ENCODE data around the gene NCMAP.

NCMAP gene

DNA sequence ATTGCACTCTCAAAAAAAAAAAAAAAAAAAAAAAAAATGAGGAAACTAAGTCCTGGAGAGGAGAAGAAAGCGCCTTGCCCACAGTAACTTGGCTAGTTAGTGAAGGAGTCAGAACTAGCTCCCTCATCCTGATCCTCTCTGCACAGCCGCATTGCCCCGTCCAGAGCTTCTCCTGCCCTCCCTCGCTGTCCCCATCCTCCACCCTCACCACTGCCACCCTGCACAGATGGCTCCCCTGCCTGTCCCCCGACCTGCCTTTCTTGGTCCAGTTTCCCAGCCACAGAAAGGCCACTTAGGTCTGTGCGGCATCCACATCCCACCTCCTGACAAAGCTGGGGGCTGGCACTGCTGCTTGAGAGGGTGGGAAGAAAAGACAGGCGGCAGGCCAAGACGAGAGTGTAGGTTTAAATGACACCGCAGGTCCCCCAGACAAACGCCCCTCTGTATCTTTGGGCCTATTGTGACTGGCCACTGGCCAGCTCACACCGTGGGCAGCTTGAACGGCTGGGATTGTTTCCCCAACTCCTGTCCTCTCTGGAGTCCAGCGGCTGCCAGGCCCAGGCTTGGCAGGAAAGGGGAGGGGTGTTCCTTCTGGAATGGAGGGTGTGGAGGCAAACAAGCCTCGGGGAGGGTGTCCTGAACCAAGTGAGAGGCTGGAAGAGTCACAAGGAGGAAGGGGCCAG is 20.2 kb downstream of the NCMAP start:
- no peak for DNase-seq

DNA sequence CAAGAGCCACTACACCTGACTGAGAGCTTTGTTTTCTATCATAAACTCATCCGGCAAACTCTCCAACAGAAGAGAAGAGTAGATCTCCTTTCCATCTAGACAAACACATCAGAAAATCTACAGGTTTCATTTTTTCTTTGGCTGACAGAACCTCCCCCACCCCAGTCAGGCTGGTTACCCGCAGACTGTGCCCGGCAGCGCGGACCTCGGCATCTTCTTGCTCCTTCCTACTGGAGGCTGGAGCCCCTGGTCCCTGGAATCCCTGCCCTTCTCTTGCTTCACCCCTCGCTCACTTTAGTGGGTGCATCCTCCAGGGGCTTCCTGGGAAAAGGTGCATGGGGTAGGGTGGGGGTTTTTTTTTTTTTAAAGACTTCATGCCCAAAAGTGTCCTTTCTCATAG is 23.0 kb downstream of the NCMAP start:
- DNase-seq, result no peak

DNA sequence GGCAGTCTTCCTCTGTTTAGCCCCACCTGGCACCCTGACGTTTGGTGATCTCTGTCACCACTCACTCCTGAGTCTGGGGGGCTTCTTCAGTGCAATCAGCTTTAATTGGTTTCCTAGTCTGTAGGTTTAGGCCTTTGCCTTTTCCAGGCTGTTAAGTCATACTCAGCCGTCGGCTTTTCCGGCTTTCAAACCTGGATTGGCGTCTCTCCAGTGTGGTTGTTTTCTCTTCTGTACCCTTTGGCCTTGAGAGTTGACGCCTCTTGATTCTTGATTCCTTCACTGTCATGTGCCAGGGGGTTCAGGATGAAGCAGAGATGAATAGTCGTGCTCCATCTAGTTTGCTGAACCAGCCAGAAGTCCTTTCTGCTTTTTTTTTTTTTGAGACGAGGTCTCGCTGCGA is 24.9 kb downstream of the NCMAP start:
- DNase-seq, result no peak

DNA sequence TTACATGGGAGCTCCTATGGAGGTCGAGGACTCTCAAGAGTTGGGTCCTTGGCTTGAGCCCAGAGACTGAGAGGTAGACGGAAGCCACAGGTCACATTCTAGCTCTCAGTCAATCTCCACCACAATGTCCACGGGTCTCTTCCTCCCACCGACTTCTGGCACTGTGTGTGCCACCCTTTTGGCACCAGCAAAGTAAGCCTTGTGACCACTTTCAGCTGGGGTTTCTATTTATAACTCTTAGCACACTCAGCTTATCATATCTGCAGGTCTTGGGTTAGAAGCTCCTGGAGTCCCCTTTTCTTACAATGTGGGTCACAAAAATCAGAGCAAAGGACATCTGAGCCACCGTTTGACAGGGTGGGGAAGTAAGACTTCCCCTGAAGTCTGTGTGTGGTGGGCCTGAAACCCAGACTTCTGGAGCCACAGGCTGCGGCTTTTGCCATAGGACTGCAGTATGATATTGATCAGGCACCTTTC is 28.3 kb downstream of the NCMAP start:
- no peak for DNase-seq

DNA sequence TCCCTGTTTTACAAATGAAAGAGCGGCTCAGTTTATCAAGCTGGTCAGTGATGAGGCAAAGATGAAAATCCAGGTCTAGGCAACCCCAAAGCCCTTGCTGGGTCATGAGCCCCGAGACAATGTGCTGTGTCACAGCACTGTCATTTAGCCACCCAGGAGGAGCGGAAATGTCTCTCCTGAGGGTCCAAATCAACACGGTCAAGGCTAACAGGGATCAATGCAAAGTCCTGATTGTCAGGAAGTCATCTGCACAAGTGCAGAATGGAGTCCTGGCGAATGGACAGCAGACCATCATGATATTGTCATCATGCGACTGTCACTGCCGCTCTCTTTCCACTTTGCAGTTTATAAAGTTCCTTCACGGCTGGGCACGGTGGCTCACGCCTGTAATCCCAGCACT is 30.2 kb downstream of the NCMAP start:
- no peak for DNase-seq

DNA sequence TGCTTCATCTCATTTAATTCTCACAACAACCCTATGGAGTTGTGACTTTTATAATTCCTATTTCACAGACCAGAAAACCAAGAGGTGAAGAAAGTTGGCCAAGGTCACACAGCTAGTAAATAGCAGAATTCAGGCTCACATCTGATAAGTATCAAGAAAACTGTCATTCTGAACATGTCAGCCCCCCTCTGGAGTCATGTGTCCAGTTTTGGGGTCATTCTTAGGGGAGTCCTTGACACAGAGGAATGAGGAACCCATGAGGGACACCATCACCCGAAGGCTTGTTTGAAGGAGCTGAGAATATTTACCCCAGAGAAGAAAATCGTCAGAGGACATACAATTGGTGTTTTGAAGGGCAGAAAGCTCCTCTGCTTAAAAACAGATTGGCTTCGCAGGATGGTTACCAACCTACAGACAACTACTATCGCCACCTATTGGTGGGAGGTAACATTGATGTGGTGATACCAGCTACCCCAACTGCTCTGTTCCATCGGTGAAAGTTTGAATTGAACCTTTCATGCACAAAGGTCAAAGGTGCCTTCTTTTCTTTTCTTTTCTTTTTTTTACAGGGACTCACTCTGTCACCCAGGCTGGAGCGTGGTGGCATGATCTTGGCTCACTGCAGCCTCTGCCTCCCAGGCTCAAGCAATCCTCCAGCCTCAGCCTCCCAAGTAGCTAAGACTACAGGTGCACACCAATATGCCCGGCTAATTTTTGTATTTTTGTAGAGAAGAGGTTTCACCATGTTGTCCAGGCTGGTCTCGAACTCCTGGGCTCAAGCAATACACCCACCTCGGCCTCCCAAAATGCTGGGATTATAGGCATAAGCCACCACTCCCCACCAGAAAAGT is 31.3 kb downstream of the NCMAP start:
- peak; percentile 42 for DNase-seq

DNA sequence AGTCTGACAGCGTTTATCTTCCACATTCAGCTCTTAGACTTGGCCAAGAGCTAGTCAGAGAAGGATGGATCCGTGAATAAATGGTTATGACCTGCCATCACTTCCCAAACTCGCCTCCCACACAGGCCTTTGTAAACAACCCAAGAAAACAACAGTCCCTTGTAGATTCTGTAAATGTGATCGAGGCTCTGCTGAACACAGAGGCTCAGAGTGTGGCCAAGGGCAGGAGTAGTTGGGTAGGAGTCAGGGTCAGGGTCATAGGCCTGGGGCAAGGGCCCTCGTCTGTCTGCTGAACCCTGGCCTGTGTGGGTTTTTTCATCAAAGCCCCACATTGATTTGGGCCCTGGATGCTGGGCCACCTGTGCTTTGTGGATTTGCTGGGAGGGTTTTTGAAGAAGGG is 32.7 kb downstream of the NCMAP start:
- DNase-seq, result no peak

DNA sequence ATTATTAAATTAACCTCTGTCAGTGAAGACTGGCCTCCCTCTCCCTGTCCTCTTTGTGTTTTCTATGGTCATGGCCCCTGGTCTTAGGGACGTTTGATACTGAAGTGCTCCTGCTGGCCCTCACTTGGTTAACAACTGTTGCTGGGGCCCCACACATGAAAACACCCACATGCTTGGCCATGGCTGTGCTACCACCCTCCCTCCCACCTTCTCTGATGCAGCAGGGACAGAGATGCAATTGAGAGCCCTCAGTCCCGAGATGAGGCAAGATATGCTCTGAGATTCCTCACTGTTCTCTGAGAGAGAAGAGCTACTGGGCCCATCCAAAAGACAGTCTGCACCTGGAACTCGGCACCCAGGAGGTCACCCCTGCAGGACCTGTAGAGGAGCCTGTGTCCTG is 33.3 kb downstream of the NCMAP start:
- no peak for DNase-seq

DNA sequence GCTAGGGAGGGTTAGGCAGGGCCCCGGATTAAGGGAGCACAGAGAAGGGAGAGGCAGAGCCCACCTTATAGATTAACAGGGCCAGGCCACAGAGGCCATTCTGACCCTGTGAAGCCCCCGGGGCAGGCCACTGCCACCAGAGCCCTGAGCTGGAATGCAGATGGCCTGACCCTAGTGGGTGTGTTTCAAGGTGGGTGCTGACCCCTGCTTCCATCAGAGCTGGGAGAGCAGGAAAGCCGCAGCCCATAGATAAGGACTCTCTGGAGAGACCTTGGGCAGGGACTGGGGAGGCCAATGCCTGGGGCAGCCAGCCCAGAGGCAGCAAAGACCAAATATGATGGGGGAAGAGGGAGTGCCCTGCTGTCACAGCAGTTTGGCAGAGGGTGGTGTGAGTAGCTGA is 35.9 kb downstream of the NCMAP start:
- DNase-seq, result no peak

DNA sequence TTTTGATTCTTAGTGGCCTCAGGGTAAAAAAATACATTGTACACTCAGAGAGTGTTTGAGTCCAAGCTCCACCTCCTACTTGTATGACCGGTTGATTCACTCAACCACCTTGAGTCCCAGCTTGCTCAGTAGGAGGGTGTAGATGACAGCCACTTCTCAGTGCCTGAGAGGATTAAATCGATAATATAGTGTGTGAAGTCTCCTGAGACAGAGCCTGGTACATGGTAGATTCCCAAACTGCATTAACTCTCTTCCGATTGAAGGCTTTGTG is 38.4 kb downstream of the NCMAP start:
- DNase-seq, result no peak

DNA sequence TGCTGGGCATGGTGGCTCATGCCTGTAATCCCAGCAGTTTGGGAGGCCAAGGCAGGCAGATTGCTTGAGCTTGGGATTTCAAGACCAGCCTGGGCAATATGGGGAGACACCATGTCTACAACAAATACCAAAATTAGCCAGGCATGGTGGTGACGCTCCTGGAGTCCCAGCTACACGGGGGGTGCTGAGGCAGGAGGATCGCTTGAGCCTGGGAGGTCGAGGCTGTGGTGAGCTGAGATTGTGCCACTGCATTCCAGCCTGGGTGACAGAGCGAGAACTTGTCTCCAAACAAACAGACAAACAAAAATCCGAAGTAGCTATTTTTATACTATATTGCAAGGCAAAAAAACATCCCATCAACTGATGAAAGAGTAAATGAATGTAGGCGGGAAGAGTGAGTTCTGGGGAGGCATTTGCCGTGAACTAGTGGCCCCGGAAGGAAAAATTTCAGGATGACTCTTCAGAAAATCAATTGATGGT is 40.6 kb downstream of the NCMAP start:
- DNase-seq, result no peak

DNA sequence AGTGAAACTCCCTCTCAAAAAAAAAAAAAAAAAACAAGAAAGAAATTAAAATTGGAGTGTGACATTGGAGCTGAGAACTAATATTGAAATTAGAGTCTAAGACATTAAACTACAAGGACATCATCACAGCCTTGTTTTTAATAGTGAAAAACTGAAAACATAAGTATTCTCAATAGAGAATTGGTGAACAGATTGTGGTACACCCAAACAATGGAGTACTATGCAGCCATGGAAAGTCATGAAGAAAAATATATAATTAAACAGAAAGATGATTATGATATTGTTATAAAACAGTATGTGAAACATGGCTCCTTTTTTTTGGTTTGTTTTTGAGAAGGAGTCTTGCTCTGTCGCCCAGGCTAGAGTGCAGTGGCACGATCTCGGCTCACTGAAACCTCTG is 43.4 kb downstream of the NCMAP start:
- DNase-seq, result no peak

DNA sequence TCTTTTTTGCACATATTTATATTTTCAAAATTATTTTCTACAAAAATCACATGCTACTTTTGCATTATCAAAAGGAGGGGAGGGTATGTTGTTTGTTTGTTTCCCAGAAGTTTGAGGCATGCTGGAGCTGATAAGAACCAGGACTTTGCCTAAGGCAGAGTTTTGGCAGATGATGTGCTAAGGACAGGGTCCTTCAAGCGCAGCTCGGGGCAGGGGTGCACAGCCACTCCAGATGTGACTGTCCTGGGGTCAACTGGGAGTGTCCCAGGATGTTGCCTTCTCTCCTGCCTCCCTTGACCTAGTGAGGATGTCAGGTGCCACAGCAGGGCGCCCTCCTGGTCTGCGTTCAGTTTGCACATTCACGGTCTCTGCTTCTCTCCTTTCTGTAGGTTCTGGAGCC is 44.7 kb downstream of the NCMAP start:
- no peak for DNase-seq

DNA sequence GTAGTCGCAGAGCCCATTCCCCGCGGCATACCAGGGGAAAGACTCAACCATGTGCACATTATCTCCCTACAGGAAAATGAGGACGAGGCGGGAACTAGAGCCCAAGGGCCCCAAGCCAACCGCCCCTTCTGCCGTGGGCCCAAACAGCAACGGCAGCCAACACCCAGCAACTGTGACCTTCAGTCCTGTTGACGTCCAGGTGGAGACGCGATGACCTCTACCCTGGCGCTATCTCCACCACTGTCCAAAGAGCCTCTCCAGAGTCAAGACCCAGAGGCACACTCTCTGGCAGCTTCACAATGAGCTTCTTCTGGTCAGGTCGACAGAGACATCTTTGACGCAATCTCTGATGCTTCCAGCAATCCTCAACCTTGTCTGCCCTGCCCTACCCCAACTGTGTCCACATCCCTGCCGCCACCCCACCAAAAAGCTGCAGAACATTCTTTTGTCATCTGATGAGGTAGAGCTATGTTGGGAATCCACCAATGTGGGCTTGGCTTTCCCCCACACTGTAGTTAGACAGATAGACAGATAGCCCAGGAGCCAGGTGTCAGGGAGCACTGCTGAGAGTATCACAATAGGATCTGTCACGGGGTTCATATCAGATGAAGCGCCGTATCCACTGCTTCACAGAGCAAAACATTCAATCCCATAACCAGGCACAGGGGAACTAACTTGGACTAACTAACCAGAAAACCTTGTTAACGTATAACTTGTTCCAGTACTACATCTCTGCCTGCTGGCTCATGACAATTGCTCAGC is 49.8 kb downstream of the NCMAP start:
- DNase-seq, result no peak

DNA sequence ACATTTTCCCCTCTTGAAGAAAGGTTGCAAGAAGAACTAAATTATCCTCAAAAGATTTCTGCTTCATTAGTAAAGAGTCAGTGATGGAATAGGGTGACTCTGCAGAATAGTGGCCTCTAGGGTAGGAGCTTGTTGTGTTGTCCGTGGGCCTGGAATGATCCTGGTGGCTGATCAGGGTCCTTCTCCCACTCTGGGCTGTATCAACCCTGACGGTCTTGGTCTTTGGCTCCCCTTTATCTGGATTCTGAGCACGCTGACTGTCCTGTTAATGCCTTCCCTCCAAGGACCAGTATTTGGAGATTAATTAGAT is 50.4 kb downstream of the NCMAP start:
- DNase-seq, result no peak

DNA sequence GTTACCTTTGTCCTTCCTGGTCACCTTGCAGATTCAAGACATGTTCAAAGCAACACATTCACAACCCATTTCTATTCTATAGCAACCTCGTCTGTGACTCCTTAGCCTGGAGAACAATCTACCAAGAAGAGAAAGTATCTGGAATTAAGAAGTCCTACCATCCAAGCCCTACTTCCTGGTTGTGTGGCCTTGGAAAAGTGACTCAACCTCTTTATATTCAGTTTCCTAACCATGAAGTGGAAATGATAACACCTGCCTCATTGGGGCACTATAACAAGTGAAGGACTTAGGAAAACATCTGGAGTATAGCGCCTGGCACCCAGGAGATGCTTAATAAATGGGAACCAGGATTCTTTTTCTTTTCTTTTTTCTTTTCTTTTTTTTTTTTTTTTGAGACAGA is 50.7 kb downstream of the NCMAP start:
- DNase-seq, result no peak

DNA sequence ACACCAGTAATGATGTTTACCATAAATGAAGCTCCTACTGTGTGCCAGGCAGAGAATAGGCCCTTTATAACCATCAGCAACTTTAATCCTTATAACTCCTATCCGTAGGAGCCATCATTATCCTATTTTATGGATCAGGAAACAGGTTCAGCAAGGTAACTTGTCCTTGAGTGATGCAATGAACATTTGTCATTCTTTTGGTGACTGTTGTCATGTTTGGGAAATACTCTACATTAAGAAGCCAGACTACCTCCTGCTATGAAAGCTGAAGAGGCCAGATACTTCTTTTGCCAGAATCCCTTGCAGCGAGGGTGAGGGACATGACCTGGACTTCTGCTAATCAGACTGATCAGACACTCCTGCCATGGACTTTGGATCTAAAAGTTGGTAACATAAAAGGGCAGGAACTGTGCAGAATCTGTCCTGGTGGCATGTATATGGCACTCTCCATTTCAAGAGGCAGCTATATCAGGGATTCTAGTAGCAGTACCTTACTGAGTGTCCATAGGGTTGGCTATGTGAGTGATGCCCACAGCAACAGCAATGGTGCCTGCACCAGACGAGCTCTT is 54.1 kb downstream of the NCMAP start:
- DNase-seq, result no peak

DNA sequence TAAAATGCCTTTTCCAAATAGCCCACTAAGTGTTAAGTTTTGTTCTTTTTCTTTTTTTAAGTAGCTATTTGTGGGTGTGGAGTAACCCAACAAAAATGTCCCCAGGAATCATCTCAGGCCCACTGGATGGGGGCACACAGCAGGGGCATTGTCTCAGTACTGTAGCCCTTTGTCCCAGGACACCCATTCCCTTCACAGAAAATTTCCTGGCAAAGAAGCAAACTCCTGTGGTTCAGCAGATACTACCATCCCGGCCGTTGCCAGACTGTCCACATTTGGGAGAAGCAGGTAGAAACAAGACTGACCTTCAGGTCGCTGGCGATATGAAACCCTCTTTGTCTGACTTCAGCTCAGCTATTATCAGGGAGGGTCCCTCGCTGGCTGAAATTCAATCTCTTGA is 63.5 kb downstream of the NCMAP start:
- no peak for DNase-seq

DNA sequence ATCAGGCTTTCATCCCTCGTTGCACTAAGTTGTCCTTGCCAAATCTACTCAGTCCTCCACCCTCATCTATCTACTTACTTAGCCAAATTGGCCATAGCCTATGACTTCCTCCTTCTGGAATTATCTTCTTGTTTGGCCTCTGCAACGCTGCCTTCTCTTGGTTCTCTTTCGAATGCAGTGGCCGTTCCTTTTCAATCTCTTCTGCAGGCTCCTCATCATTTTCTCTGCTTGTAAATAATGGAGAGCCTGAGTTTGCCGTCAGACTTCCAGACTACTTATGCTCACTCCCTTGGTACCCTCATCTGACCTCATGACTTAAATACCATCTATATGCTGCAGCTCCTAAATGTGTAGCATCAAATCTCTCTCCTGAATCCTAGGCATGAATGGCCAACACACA is 64.8 kb downstream of the NCMAP start:
- DNase-seq, result no peak

DNA sequence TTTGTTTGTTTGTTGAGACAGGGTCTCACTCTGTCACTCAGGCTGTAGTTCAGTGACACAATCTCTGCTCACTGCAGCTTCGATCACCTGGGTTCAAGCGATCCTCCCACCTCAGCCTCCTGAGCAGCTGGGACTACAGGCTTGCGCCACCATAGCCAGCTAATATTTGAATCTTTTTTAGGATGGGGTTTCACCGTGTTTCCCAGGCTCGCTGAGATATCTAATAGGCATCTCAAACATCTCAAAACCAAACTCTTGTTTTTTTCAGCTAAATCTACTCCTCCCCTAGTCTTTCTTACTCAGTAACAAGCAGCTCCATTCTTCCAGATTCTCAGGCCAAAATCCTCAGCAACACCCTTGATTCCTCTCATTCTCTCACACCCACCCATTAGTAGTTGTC is 65.2 kb downstream of the NCMAP start:
- no peak for DNase-seq

DNA sequence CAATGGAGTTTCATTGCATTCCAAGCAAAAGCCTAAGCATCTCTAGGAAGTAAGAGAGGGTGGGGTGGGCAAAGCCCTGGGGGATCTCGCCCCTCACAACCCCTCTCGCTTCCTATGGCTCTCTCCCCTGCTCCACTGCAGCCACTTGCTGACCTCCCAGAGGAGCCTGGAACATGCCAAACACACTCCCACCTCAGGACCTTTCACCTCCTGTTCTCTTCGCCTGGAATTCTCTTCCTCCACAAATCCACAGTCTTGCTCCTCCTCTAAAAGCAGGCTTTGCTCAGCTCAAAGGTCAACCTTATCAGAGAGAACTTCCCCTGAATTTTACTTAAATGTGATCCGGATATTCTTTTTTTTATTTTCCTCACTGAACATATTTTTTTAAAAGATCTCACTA is 66.3 kb downstream of the NCMAP start:
- no peak for DNase-seq

DNA sequence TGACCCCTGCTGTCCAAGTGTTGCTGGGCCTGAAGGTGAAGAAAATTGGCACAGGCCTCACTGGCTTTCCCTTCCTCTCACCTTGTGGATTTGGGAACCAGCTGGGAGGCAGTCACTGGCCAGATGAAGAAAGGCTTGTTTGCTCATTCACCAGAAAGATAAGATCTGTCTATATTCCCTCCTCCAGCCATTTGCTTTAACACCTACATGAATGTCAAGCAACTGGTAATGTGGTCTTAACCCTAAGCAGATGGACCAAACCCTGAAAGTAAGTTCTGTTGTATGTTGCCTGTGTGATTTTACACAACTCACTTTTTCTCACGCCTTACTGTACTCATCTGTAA is 76.9 kb downstream of the NCMAP start:
- no peak for DNase-seq

DNA sequence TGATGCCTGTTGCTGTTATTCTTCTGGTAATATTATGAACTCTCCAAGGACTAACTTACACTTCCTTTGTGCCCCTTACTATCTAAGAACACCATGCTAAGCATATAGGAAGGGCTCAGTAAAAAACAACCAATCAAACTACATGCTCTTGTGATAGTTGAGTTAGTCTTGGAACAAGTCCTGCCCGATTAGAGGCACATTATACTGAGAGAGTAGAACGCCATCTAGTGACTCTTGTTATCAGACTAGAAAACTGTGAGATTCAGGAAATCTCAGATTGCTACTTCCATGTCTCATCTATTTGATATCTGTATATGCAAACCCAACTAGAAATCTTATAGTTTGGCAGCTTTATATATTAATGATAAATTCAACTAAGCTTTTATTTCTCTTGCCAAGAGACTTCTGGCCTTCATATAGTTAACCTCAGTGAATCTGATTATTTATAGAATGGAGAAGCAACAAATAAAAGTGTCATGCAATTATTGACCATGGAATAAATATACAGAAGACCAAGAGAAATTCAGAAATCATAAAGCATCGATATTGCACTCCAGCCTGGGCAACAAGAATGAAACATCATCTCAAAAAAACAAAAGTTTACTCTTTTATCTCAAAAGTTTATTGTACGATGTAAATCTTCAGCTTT is 79.4 kb downstream of the NCMAP start:
- DNase-seq, result no peak

Data from activated naive CD4-positive, alpha-beta T cell treated with Interleukin-2 at 50 U/mL for 16 hours (primary cell).